H9 (cell line): ENCODE measurements around the gene MICU2. TPM values are rescaled to one million over a fixed set of nuclear protein-coding genes. Genes with fewer than 3 reads are reported as not detected.

Experiments used
- DNase-seq: peaks from one replicate; pipeline ENCODE4 v3.0.0-alpha.2; 2017
- H2AFZ ChIP-seq: one replicate; pipeline ENCODE4 v1.6.1; 2013; ENCODE audit warnings: mild to moderate bottlenecking, low read length, control low read depth, moderate library complexity
- H2AK5ac ChIP-seq: 2 replicates; pipeline ENCODE4 v1.6.1; 2013; ENCODE audit warnings: low read length, control low read depth, mixed read lengths; ENCODE audit not compliant: insufficient read length
- H2BK120ac ChIP-seq: one replicate; pipeline ENCODE4 v1.6.1; 2013; ENCODE audit warnings: low read depth, mild to moderate bottlenecking, low read length, control low read depth, inconsistent platforms; ENCODE audit not compliant: poor library complexity, severe bottlenecking
- H2BK12ac ChIP-seq: 2 replicates; pipeline ENCODE4 v1.6.1; 2013; ENCODE audit warnings: low read length, control low read depth, mixed read lengths, low read depth; ENCODE audit not compliant: insufficient read length
- H2BK15ac ChIP-seq: 2 replicates; pipeline ENCODE4 v1.6.1; 2013; ENCODE audit warnings: low read depth, low read length, control low read depth
- H2BK20ac ChIP-seq: one replicate; pipeline ENCODE4 v1.6.1; 2013; ENCODE audit warnings: low read depth, mild to moderate bottlenecking, low read length, control low read depth, inconsistent platforms; ENCODE audit not compliant: poor library complexity, severe bottlenecking
- H2BK5ac ChIP-seq: 2 replicates; pipeline ENCODE4 v1.6.1; 2013; ENCODE audit warnings: low read length, control low read depth, mixed read lengths; ENCODE audit not compliant: insufficient read length
- H3K14ac ChIP-seq: 2 replicates; pipeline ENCODE4 v1.6.1; 2013; ENCODE audit warnings: low read length, control low read depth; ENCODE audit not compliant: insufficient read depth
- H3K18ac ChIP-seq: 2 replicates; pipeline ENCODE4 v1.6.1; 2013; ENCODE audit warnings: low read depth, mild to moderate bottlenecking, mixed read lengths, low read length, control low read depth; ENCODE audit not compliant: insufficient read length
- H3K23ac ChIP-seq: 2 replicates; pipeline ENCODE4 v1.6.1; 2013; ENCODE audit warnings: low read length, control low read depth, mixed read lengths, low read depth; ENCODE audit not compliant: insufficient read length
- H3K23me2 ChIP-seq: 2 replicates; pipeline ENCODE4 v1.6.1; 2013; ENCODE audit warnings: low read depth, mild to moderate bottlenecking, mixed read lengths, low read length, control low read depth; ENCODE audit not compliant: insufficient read length, poor library complexity, severe bottlenecking
- H3K27ac ChIP-seq: 2 replicates; pipeline ENCODE4 v1.5.1; 2013; ENCODE audit warnings: low read length, control low read depth, mixed read lengths, low read depth; ENCODE audit not compliant: insufficient read length
- H3K27me3 ChIP-seq: 2 replicates; pipeline ENCODE4 v1.6.1; 2013; ENCODE audit warnings: low read length, control low read depth, inconsistent platforms; ENCODE audit not compliant: insufficient read depth
- H3K4ac ChIP-seq: 2 replicates; pipeline ENCODE4 v1.6.1; 2013; ENCODE audit warnings: low read depth, mild to moderate bottlenecking, control low read depth, inconsistent platforms, low read length, moderate library complexity
- H3K4me1 ChIP-seq: 2 replicates; pipeline ENCODE4 v1.6.1; 2013; ENCODE audit warnings: low read length, control low read depth, inconsistent platforms; ENCODE audit not compliant: insufficient read depth
- H3K4me2 ChIP-seq: 2 replicates; pipeline ENCODE4 v1.6.1; 2013; ENCODE audit warnings: low read length, control low read depth, mixed read lengths; ENCODE audit not compliant: insufficient read length, insufficient read depth
- H3K56ac ChIP-seq: 2 replicates; pipeline ENCODE4 v1.6.1; 2013; ENCODE audit warnings: low read depth, mild to moderate bottlenecking, mixed read lengths, low read length, control low read depth; ENCODE audit not compliant: insufficient read length
- H3K79me1 ChIP-seq: 2 replicates; pipeline ENCODE4 v1.6.1; 2013; ENCODE audit warnings: low read depth, mild to moderate bottlenecking, moderate library complexity, low read length, control low read depth, inconsistent platforms; ENCODE audit not compliant: insufficient read depth, poor library complexity, severe bottlenecking
- H3K79me2 ChIP-seq: 2 replicates; pipeline ENCODE4 v1.6.1; 2013; ENCODE audit warnings: low read length, control low read depth, inconsistent platforms; ENCODE audit not compliant: insufficient read depth
- H3K9ac ChIP-seq: 2 replicates; pipeline ENCODE4 v1.6.1; 2013; ENCODE audit warnings: low read length, control low read depth, mixed read lengths; ENCODE audit not compliant: insufficient read length; ENCODE audit errors: extremely low read depth
- H3K9me3 ChIP-seq: one replicate; pipeline ENCODE4 v1.6.1; 2013; ENCODE audit warnings: low read depth, low read length, inconsistent platforms; ENCODE audit not compliant: control insufficient read depth
- H3T11ph ChIP-seq: one replicate; pipeline ENCODE4 v1.6.1; 2013; ENCODE audit warnings: mild to moderate bottlenecking, low read length, control low read depth, inconsistent platforms
- H4K20me1 ChIP-seq: one replicate; pipeline ENCODE4 v1.6.1; 2013; ENCODE audit not compliant: control insufficient read depth, insufficient read length, insufficient read depth
- H4K5ac ChIP-seq: 2 replicates; pipeline ENCODE4 v1.6.1; 2013; ENCODE audit warnings: low read depth, mild to moderate bottlenecking, mixed read lengths, low read length, control low read depth; ENCODE audit not compliant: insufficient read length
- H4K8ac ChIP-seq: replicated peaks from 2 replicates; pipeline ENCODE4 v1.6.1; 2013; ENCODE audit warnings: low read length, control low read depth, mixed read lengths, low read depth; ENCODE audit not compliant: insufficient read length
- H4K91ac ChIP-seq: 2 replicates; pipeline ENCODE4 v1.6.1; 2013; ENCODE audit warnings: low read depth, mild to moderate bottlenecking, moderate library complexity, mixed read lengths, low read length, control low read depth; ENCODE audit not compliant: insufficient read length
- H3K27ac Mint-ChIP-seq, 3 experiments: 2 replicates in 2 of 3; 3 replicates in 1 of 3; pipeline ENCODE4 v1.8.0; 2020 to 2021; ENCODE audit warnings: mixed read lengths in 3 of 3, mild to moderate bottlenecking in 1 of 3, moderate library complexity in 1 of 3
- H3K27me3 Mint-ChIP-seq: 2 replicates; pipeline ENCODE4 v1.8.0; 2021; ENCODE audit warnings: low read depth, mild to moderate bottlenecking, moderate library complexity, mixed read lengths
- H3K36me3 Mint-ChIP-seq, 3 experiments: 2 replicates in 2 of 3; 3 replicates in 1 of 3; pipeline ENCODE4 v1.8.0; 2020 to 2021; ENCODE audit warnings: low read depth in 3 of 3, mixed read lengths in 3 of 3; ENCODE audit not compliant: insufficient read depth in 1 of 3
- H3K4me1 Mint-ChIP-seq, 2 experiments: 2 replicates each; pipeline ENCODE4 v1.8.0; 2020; ENCODE audit warnings: mixed read lengths in 2 of 2
- H3K4me3 Mint-ChIP-seq, 2 experiments: 2 replicates in 1 of 2; 3 replicates in 1 of 2; pipeline ENCODE4 v1.8.0; 2020 to 2021; ENCODE audit warnings: mild to moderate bottlenecking in 2 of 2, mixed read lengths in 2 of 2, moderate library complexity in 1 of 2
- H3K9me3 Mint-ChIP-seq, 2 experiments: 2 replicates in 1 of 2; 3 replicates in 1 of 2; pipeline ENCODE4 v1.8.0; 2020; ENCODE audit warnings: mild to moderate bottlenecking in 2 of 2, mixed read lengths in 2 of 2, moderate library complexity in 1 of 2
- CTCF ChIP-seq: fragments of 200-600 bp; sonication (generic); conservative IDR thresholded peaks from 3 replicates; pipeline ENCODE4 v1.8.0; 2021; ENCODE audit warnings: antibody characterized with exemption, mild to moderate bottlenecking
- WGBS: extraction: QIAGEN DNeasy Blood & Tissue Kit; methylation state at CpG from one replicate; pipeline ENCODE4 v1.1.7; 2013; ENCODE audit warnings: missing lambda C conversion rate, low lambda C conversion rate, mixed read lengths; ENCODE audit not compliant: insufficient read length; ENCODE audit errors: extremely low coverage; 5-methylcytosine and 5-hydroxymethylcytosine counted together
- total RNA-seq: library from RNA; stranded (reverse); gene quantifications from 2 replicates; pipeline ENCODE4 v1.2.1, GENCODE V29; 2021

Gene MICU2
- total RNA-seq, 1 experiment from 2014 or later = 38.4 TPM

- DNase-seq = no peak
- H3K18ac ChIP-seq = no peak overlapping the region
- H3K14ac ChIP-seq = no peak overlapping the region
- no peak overlapping the region for H4K8ac ChIP-seq
- no peaks in the 10 kb centered on the region for H3K9me3 ChIP-seq
- no peaks in the 10 kb centered on the region for H3K27me3 ChIP-seq
- no CpG with 5 or more reads among the region's 3 CpGs for WGBS
- H2AFZ ChIP-seq = no peak overlapping the region
- no peak overlapping the region for H3T11ph ChIP-seq
- H3K4me1 Mint-ChIP-seq = peaks cover 9 to 14% of the 10 kb centered on the region in 2 experiments
- no peak overlapping the region for H3K27ac ChIP-seq
- H4K20me1 ChIP-seq = no peaks in the 10 kb centered on the region
- no peak overlapping the region for H3K4ac ChIP-seq
- no peaks in the 10 kb centered on the region for H3K27me3 Mint-ChIP-seq
- no peaks in the 10 kb centered on the region for H3K79me1 ChIP-seq
- H3K4me3 Mint-ChIP-seq = no peak overlapping the region
- H3K4me2 ChIP-seq = no peak overlapping the region
- no peak overlapping the region for H3K9ac ChIP-seq
- H3K36me3 Mint-ChIP-seq = peaks cover 4 to 10% (median 6%) of the 10 kb centered on the region in 3 experiments; a peak in 6 of 7 replicates
- H3K27ac Mint-ChIP-seq = no peak overlapping the region
- no peak overlapping the region for H2BK20ac ChIP-seq
- no peak overlapping the region for H2AK5ac ChIP-seq
- no peak overlapping the region for H2BK15ac ChIP-seq
- no peaks in the 10 kb centered on the region for H3K23me2 ChIP-seq
- no peak overlapping the region for H2BK120ac ChIP-seq
- no peak overlapping the region for H3K56ac ChIP-seq
- H3K4me1 ChIP-seq = no peaks in the 10 kb centered on the region
- no peaks in the 10 kb centered on the region for H3K79me2 ChIP-seq
- no peak overlapping the region for H4K91ac ChIP-seq
- no peak overlapping the region for H2BK12ac ChIP-seq
- H3K9me3 Mint-ChIP-seq = no peaks in the 10 kb centered on the region
- H4K5ac ChIP-seq = no peak overlapping the region
- TF ChIP-seq CTCF = no peak
- no peak overlapping the region for H2BK5ac ChIP-seq
- no peak overlapping the region for H3K23ac ChIP-seq
Observed at GRCh38 chr13:21569686-21570085, 34.3 kb downstream of the MICU2 start.
